HG03432 (cell line): ENCODE data around the gene SNRPB.
"Not testable (repeated sequence)": the region's sequence is repeated elsewhere in the genome, so short reads cannot be mapped to it uniquely, and the experiment has no call there.

ENCODE experiments used
- ATAC-seq: cut with Tn5 transposase; IDR thresholded peaks from one replicate; pipeline ENCODE4 v1.9.1; 2021; ENCODE audit warnings: mild to moderate bottlenecking, moderate library complexity; ENCODE audit not compliant: unreplicated experiment

Gene SNRPB

GRCh38 chr20:2470423-2471193, at the start of gene SNRPB:
SNRPB (minus strand) TSS chr20:2470789; CDS start chr20:2470690, 99 bp downstream.
- ATAC-seq: peak; percentile 96

GRCh38 chr20:2519115-2519809, 48.7 kb upstream of the SNRPB start:
- ATAC-seq: no peak

- ATAC-seq: no peak
Observed at GRCh38 chr20:2518558-2518957, 48.0 kb upstream of the SNRPB start.

GRCh38 chr20:2518096-2518495, 47.5 kb upstream of the SNRPB start:
- ATAC-seq: no peak

GRCh38 chr20:2516399-2516798, 45.8 kb upstream of the SNRPB start:
- ATAC-seq: no peak

- ATAC-seq: no peak
Observed at GRCh38 chr20:2515203-2515602, 44.6 kb upstream of the SNRPB start.

- ATAC-seq: no peak
Observed at GRCh38 chr20:2509794-2510193, 39.2 kb upstream of the SNRPB start.

- ATAC-seq: no peak
Observed at GRCh38 chr20:2509468-2509781, 38.8 kb upstream of the SNRPB start.

- peak; percentile 94 for ATAC-seq
Observed at GRCh38 chr20:2508631-2509467, 38.3 kb upstream of the SNRPB start, which contains the start of gene ZNF343. ZNF343 (minus strand) TSS chr20:2508915; CDS start chr20:2493895, 15,020 bp downstream.

GRCh38 chr20:2507875-2508630, 37.5 kb upstream of the SNRPB start:
- ATAC-seq: peak; percentile 17

- ATAC-seq: no peak
Observed at GRCh38 chr20:2507464-2507863, 36.9 kb upstream of the SNRPB start.

- not testable (repeated sequence) for ATAC-seq
Observed at GRCh38 chr20:2506426-2506825, 35.8 kb upstream of the SNRPB start.

GRCh38 chr20:2504803-2505202, 34.2 kb upstream of the SNRPB start:
- ATAC-seq: not testable (repeated sequence)

- not testable (repeated sequence) for ATAC-seq
Observed at GRCh38 chr20:2502808-2503384, 32.3 kb upstream of the SNRPB start.

- no peak for ATAC-seq
Observed at GRCh38 chr20:2485661-2486060, 15.1 kb upstream of the SNRPB start.

GRCh38 chr20:2485080-2485479, 14.5 kb upstream of the SNRPB start:
- no peak for ATAC-seq

- no peak for ATAC-seq
Observed at GRCh38 chr20:2483504-2483903, 12.9 kb upstream of the SNRPB start.

GRCh38 chr20:2480381-2480780, 9.8 kb upstream of the SNRPB start:
- ATAC-seq: no peak

GRCh38 chr20:2476742-2477615, 6.4 kb upstream of the SNRPB start:
- ATAC-seq: no peak
